HG02938 (cell line): ENCODE data around the gene PRKG1.
"Not testable (repeated sequence)": the region's sequence is repeated elsewhere in the genome, so short reads cannot be mapped to it uniquely, and the experiment has no call there.

Experiments
- ATAC-seq: cut with Tn5 transposase; IDR thresholded peaks from one replicate; pipeline ENCODE4 v1.9.1; 2021; ENCODE audit warnings: mild to moderate bottlenecking, moderate library complexity; ENCODE audit not compliant: unreplicated experiment

Gene PRKG1

DNA sequence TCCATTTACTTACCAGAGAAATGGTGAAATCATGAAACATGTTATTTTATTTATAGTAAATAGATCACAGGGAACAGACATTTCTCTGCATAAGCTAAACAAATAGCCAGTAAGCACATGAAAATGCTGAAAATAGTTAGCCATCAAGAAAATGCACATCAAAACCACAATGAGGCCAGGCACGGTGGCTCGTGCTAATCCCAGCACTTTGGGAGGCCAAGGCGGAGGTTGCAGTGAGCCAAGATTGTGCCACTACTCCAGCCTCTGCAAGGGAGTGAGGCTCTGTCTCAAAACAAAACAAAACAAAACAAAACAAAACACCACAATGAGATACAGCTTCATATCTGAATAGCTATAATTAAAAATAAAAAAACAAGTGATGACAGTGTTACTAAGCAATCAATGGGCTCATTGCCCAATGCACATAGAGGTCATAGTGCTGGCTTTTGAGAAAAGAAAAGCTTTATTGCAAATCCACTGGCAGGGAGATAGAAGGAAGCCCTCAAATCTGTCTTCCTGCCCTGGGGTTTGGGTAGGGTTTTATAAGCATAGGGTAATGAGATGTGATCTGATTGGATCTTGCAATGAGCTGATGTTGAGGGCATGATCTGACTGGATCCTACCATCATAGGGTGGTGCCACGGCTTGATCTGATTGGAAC, 608.9 kb downstream of the PRKG1 start:
- no peak for ATAC-seq

DNA sequence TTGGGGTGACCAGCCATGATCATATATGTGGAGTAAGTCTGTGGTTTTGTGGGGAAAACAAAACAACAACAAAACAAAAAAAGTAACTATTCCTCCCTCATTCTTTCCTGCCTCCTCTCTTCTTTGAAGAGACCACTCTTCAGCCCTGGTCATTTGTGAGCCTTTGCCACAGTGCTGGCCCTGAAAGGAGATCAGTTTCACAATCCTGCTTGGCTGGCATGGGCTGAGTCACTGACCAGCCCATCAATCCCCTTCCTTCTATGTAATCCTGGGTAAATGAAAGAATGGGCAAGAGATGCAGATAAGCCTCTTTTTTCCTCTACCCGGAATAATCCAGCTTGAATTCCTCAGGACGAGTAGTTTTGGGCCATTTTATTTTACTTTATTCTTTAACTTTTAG, 611.5 kb downstream of the PRKG1 start:
- ATAC-seq: no peak

DNA sequence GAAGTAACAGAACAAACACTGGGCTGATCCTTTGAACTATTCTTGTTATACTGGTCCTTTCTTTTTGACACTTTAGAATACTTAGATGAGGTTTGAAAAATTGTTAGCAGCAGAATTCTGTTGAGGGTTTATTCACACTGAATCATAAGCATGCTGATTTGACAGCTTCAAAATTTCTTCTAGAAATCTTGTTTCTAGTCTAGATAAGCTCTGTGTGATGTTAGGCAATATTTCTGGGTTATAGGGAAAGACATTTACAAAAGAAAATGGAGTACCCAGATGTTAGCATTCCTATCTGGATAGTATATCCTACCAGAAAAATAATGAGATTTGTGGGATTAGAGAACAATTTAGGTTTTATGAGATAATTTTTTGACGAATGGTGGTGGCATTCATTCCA, 613.0 kb downstream of the PRKG1 start:
- ATAC-seq: no peak

DNA sequence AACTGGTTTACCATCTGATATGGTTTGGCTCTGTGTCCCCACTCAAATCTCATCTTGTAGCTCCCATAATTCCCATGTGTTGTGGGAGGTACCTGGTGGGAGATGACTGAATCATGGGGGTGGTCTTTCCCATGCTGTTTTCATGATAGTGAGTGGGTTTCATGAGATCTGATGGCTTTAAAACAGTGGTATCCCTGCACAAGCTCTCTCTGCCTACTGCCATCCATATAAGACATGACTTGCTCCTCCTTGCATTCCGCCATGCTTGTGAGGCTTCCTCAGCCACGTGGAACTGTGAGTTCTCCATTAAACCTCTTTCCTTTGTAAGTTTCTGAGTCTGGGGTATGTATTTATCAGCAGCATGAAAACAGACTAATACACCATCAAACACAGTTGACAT, 614.5 kb downstream of the PRKG1 start:
- ATAC-seq: not testable (repeated sequence)

DNA sequence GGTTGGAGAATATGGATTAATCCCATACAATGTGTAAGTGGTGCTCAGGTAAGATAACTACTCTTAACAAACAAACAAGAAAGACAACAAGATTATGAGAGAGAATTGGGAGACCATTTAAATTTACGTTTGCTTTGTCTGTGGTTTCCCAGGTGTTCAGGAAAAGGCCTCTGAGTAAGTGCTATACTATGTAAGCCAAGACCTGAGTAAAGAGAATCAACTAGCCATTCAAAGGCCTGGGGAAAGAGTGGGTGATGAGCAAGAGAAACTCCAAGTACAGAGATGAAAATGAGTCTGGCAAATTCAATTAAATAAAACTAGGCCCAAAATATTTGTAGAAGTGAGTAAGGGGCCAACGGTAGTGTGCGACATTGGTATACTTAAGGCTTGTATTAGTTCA, 615.2 kb downstream of the PRKG1 start:
- ATAC-seq: no peak

DNA sequence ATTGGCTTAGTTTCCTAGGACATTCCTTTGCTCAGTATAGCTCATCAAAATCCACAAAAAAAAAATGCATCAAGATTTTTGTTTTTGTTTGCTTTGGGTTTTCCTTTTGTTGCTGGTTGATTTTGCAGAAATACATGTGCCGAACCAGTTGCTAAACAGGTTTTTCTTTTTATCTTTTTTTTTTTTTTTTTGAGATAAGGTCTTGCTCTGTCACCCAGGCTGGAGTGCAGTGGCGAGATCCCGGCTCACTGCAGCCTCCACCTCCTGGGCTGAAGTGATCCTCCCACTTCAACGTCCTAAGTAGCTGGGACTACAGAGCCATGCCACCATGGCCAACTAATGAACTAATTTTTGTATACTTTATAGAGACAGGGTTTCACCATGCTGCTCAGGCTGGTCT, 616.8 kb downstream of the PRKG1 start:
- no peak for ATAC-seq

DNA sequence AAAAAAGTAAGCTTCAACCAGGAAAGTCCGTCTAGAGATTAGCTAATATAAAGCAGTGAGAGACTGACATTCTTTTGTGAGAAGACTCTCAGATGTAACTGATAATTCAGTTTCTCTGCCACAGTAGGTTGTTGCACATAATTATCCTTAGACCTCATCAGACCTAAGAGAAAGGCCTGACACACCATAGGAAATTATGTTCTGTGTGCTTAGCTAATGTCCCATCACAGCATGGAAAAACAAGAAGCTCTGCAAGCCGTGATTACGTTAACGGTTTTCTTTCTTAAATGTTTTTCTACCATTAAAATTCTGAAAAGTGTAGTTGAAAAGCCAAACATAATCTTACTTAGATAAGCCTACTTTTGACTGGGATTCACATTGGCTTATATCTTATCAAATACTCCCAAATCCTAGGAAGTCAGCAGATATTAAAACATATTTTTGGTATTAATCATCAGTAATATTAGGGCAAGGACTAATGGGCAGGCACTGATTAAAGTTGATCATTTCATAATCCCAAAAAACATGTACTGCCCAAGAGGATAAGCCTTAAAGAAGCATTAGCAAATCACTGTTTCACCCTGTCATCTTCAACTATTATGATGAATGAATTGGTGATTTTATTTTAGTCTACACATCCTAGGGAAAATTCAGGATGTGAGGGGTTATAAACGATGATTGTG, 619.9 kb downstream of the PRKG1 start:
- ATAC-seq: no peak

DNA sequence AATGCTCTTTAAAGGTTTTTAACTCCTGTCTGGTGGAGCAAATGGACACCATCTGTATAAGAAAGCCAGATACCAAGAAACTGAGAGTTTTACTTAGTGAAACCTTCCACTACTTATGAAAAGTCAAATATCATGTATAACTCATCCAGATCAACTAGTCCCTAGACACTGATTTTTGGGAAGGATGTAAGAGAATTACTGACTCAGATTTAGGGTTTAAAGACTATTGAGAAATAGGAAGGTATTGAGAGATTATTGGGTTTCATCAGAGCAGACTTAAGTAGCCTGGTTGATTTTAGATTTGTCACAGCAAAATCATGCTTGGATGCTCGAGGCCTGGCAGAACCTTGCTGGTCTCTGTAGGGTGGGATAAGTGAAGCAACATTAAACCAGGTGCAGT, 622.0 kb downstream of the PRKG1 start:
- no peak for ATAC-seq

DNA sequence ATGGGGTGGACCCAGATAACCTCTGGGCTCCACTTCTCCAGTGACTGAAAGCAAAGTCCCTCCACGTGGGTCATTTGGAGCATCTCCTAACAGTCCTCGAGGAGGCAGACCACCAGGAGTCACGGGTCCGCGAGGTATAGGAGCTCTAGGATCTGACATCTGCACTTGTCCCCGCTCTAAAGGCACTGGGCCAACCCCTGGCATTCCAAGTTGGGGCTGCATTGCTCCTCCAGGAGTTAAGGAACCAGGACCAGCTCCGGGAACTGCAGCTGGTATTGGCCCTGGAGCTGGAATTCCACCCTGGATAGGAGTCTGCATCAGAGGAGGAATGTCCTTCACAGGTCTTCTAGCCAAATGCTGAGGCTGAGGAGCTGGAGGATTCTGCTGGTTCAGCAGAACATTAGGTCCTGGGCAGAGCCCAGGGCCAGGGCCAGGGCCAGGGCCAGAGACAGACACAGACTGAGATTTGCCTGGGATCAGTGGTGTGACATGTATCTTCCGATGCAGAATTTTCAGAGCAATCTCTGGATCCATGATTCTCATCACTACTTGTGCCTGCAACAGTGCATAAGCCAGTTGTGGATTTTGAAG, 624.3 kb downstream of the PRKG1 start:
- no peak for ATAC-seq

DNA sequence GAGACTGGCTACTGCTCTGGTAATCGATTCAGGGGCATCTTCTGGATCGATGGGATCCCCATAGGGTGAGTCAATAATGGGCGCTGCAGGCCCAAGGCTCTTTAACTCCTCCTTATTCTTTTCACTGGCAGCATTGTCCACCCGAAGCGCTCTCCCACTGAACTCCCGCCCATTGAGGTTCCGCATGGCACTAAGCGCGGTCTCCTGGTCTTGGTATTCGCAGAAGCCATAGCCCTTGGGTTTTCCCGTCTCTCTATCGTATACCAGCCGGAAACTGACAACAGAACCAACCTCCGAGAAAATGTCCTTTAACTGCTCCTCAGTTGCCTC, 624.8 kb downstream of the PRKG1 start:
- ATAC-seq: peak; percentile 49

DNA sequence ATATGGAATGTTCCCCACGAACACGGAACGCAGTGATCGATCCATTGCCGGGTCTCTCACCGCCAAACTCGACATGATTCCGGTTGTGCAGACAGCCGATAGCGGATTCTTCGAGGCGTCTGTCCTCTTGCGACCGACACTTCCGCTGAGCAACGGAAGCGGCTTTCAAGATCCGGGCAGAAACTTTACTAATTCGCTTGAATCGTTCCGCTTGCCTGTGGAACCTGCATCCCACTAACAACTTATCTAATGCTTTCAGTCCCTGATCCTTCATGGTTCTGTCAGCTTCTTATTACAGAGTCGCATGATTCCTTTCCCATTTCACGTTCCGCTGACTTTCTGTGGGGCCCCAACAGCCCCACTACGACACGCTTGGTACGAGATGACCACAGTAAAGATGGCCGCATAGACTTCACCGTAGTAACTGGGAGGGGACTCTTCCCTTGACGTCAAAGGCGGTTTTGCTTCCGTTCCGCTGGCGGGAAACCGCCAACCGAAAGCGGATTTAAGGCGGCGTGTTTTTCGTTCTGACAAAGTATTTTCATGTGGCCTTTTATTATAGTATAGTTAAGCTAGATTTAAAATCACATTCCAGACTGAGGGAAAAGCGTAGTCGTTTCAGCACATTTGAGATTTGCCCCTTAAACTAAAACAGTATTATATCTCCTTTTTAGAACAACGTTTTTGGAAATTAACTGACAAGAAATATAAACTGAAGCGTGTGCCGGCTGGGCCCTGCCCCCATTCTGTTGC, 625.4 kb downstream of the PRKG1 start, which contains the start of gene CSTF2T:
Gene CSTF2T, minus strand, starts transcription at position 121 of the 753 bp plus-strand sequence. Its CDS starts 46 bp downstream, at position 75.
- peak; percentile 89 for ATAC-seq

DNA sequence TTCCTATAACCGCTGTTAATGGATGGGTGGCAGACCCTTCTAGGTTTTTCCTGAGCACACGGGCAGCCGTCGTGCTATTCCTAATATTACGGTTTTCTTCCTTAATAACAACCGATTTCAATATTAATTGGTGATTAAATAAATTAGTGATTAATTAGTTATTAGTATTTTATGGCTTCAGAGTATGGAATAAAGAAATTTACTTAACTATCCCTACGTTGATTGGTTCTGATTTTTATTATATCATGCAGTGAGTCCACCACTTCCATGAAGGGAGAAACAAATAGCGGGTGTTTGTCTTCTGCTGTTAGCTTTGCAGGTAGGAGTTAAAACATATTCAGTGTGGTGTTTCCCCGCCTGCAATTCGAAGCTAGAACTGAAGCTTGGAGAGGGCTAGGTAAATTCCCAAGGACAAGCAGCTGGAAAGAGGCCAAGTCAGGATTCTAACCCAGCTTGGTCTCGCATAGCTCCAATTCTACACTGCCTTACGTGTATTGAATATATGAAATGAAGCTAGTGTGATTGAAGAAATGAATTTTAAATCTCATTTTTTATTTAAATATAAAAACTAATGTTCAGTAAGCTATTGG, 626.0 kb downstream of the PRKG1 start:
- ATAC-seq: no peak

DNA sequence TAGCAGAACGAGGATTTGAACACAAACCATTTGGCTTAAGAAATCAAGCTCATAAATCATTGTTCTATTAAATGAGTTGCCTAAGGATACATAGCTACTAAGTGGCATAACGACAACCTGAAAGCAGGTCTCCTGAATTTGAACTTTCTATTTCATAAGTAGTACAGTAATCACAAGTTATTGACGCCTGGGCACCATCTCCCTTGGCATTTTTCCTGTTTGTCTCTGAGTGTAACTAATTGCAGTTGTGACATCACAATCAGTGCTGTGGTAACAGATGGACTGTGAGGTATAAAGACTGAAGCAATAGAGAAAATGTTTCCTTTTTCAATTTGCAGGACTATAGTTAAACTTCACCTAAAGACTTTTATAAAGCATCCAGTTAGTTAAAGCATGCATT, 631.5 kb downstream of the PRKG1 start:
- no peak for ATAC-seq

DNA sequence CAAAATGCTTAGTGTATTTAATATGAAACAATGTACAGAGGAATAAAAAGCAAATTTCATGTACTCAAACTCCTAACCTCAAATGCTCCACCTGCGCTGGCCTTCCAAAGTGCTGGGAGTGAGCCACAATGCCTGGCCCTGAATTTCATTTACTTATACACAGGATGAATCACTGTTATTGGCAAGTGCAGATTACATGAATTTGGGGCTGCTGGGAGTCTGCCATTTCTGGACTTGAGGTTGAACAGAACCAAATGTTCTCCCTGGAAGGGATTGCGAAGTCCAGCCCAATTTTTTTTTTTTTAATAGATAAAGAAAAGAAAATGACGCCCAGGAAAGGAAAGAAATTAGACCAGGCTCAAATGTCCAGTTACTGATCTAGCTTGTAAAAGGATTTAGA, 631.9 kb downstream of the PRKG1 start:
- ATAC-seq: no peak

DNA sequence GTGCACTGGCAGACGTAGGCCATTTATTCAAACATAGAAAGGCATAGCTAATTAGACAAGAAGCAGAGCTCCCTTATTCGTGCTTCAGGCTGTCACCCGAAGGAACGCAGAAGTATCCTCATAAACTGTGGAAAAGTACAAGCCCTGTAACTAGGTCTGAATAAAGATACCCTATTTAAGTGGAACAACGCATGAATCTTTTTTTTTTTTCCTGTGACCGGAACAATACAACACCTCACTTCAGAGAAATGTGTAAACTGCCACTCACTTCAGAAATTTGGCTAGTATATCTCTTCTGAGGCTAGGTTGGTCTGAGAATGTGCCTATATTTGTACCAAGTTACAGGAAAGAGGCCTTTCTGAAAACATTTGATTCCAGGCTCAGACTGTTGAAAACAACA, 633.1 kb downstream of the PRKG1 start:
- no peak for ATAC-seq

DNA sequence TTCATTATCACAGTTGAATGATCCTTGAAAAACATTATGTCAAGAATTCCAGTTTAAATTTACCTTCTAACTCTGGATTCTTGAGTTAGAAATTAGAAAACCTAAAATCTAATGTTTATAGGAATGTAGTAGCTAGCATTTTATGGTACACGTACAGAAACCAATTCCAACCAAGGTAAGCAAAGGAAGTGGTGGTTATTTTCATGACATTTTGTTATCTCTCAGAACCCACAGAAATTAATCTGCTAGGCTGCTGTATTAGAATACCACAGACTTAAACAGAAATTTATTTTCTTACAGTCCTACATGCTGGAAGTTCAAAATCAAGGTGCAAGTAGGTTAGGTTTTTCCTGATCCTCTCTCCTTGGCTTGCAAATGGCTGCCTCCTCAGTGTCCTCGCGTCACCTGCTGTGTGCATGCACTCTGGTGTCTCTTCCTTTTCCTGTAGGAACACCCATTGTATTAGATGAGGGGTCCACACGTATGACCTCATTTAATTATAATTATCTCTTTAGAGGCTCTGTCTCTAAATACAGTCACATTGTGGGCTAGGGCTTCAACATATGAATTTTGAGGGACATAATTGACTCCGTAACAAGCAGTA, 633.6 kb downstream of the PRKG1 start:
- no peak for ATAC-seq

DNA sequence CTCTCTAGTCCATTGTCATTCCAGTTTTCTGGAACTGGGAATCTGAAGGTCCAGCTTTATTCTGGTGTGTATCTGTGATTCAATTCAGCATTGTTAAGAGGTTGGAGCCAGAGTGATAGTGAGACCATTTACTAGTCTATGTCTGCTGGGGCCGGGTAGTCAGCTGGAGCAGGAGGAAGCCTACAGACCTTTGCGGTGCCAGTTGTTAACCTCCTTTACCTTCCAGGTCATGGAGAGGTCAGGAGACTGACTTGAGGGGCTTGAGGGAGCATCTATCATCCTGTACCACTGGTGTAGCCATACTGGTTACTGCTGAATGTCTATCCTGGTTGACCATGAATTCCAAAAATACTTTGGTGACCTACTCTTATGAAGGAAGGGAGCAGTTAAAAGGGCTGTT, 634.3 kb downstream of the PRKG1 start:
- no peak for ATAC-seq

DNA sequence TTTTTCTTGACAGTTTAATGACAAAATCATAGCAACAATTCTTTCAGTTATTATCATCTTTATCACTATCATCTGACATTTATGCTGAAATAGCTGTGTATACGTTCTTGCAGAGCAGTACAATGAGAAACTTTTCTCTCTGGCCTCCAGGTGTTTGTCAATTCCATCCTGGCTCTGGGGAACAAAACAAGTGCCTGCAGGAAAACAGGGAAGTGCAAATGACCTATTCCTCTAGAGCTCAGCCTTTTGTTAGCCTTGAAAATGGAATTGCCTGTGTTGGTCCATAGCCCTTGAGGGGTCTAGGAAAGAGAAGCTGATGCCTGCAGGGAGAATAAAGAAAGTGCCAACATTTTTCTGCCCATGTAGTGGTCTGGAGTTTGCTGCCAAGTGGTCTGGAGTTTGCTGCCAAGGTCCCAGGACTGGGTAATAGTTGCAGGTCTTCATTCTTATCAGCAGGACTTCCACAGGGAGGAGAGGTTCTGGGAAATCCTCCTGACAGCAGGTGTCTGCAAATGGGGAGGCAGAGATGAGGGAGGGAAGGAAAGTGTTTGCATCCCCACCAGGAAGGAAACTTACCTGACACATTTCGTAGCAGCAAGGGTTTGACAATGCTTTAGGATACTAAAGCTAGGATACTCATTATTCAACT, 635.2 kb downstream of the PRKG1 start:
- ATAC-seq: no peak

DNA sequence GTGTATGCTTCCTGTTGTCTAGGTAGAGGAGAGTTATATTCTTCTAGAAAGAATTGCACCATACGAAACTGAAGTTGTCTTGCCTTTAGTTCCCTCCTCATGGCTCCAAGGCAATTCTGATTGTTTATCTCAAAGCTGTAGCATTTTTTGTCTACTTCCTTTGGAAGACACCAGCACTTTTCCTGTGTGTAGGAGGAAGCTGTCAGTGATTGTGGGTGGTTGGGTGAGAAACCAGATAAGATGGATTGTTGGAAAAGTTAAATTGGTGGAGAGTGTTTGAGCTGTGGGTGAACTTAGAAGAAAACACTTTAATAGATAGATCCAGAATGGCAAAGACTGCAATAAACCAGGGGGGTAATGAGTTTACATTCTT, 637.2 kb downstream of the PRKG1 start:
- ATAC-seq: no peak

DNA sequence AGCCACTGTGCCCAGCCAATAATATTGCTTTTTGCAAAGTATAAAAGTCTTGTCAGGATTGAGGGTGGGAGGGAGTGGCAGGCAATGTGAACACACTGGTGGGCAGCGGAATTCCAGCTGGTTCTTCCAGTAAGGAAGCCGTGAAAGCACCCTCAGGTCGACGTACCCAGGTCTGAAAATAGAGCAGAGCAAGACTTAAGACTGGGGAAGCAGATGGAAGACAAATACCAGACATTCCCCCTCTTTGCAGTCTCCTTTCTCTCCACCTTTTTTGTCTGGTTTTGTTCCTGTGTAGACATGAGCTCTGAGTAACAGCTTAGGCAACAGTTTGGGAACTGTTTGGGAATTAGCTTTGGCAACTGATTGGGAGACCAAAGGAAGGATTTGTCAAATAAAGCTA, 642.7 kb downstream of the PRKG1 start:
- no peak for ATAC-seq
